ENCODE measurements around the gene RBMS1. TPM values are rescaled to one million over a fixed set of nuclear protein-coding genes. Genes with fewer than 3 reads are reported as not detected.
A peak's percentile ranks its signal among the peaks of the same experiment; 100 is the strongest.

The RBMS1 gene
- total and polyA plus RNA-seq, 2 donors (not counting 1 experiment from before 2014, with no cell fraction given) = 18.0 to 36.7 TPM

DNA sequence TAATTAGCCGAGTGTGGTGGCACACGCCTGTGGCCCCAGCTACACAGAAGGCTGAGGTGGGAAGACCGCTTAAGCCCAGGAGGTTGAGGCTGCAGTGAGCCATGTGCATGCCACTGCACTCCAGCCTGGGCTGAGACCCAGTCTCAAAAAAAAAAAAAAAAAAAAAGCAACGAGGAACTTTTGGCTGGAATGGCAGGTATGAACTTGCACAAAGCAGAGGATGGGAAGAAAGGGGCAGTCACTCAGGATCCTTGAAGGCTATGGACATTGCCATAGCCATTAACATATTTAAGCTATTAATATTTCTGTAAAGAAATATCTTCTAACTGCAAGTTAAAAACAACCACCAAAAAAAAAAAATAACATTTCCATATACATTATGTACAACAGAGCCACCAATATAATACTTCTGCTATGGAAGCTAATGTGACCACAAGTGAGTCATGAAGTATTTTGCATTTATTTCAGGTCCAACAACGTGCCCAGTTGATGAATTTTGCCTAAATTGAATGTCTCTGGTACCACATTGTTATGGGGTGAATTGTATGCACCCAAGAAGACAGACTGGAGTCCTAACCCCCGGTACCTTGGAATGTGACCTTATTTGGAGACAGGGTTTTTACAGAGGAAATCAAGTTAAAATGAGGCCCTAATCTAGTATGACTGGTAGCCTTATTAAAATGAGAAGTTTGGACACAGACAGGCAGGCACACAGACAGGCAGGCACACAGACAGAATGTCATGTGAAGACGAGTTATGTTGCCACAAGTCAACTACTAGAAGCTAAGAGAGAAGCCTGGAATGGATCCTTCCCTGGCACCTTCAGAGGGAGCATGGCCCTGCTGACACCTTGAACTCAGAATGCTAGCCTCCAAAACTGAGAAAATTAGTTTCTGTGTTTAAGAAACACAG, 102.8 kb downstream of the RBMS1 start:
- ATAC-seq (ENCODE audit: low read depth) (no peak), DNase-seq (no peak)
- H3K79me2 ChIP-seq (ENCODE audit: control insufficient read depth, insufficient read depth, low read length) = peaks cover 98% of the 10 kb centered on the region
- H2AFZ ChIP-seq (ENCODE audit: insufficient read depth, low read depth, low read length, poor library complexity, severe bottlenecking) = no peak overlapping the region
- peaks cover 33% of the 10 kb centered on the region for H4K20me1 ChIP-seq (ENCODE audit: control insufficient read depth, insufficient read depth, low read length, poor library complexity, severe bottlenecking)
- TF ChIP-seq, protein P1, sequence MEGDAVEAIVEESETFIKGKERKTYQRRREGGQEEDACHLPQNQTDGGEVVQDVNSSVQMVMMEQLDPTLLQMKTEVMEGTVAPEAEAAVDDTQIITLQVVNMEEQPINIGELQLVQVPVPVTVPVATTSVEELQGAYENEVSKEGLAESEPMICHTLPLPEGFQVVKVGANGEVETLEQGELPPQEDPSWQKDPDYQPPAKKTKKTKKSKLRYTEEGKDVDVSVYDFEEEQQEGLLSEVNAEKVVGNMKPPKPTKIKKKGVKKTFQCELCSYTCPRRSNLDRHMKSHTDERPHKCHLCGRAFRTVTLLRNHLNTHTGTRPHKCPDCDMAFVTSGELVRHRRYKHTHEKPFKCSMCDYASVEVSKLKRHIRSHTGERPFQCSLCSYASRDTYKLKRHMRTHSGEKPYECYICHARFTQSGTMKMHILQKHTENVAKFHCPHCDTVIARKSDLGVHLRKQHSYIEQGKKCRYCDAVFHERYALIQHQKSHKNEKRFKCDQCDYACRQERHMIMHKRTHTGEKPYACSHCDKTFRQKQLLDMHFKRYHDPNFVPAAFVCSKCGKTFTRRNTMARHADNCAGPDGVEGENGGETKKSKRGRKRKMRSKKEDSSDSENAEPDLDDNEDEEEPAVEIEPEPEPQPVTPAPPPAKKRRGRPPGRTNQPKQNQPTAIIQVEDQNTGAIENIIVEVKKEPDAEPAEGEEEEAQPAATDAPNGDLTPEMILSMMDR (IDR thresholded peaks at IDR 0.05) = no peak
- no peak for TF ChIP-seq EZH2 (IDR thresholded peaks at IDR 0.05; ENCODE audit: borderline replicate concordance, insufficient read depth, low read depth, low read length, poor library complexity, severe bottlenecking)
- H3K4me3 ChIP-seq (ENCODE audit: control extremely low read depth in 1 of 5, extremely low read depth in 1 of 5, insufficient read depth in 1 of 5, low read depth in 2 of 5, low read length in 4 of 5) = no peak overlapping the region
- peaks cover 63 to 65% of the 10 kb centered on the region in 2 donors for H3K4me1 ChIP-seq (ENCODE audit: control insufficient read depth in 2 of 2, insufficient read depth in 2 of 2, low read length in 2 of 2)
- H3K4me3 Mint-ChIP-seq = no peak overlapping the region
- no peak overlapping the region for H3K9ac ChIP-seq (ENCODE audit: low read length)
- no peaks in the 10 kb centered on the region for H3K9me3 ChIP-seq (ENCODE audit: control extremely low read depth in 1 of 3, control insufficient read depth in 2 of 3, insufficient read depth in 1 of 3, low read length in 2 of 3)
- peaks cover 77% of the 10 kb centered on the region for H3K4me1 Mint-ChIP-seq
- ChIA-PET CTCF (interaction anchor here (0.5 to 1.2 kb wide), 2 partner anchors 38 to 67 kb away, joined by 4 read pairs; no protein-coding TSS in a partner anchor), POLR2A (interaction anchor here (1.6 kb wide), 1 partner anchor 13 kb away, joined by 4 read pairs; no protein-coding TSS in a partner anchor)
- H3K36me3 ChIP-seq (replicated peaks in 1 of 2; ENCODE audit: control extremely low read depth in 1 of 2, control insufficient read depth in 1 of 2, extremely low read depth in 1 of 2, insufficient read depth in 2 of 2, low read length in 1 of 2) = no peaks in the 10 kb centered on the region
- no peak overlapping the region for H3K4me2 ChIP-seq (replicated peaks; ENCODE audit: low read depth, low read length, poor library complexity, severe bottlenecking)
- H3K9me3 Mint-ChIP-seq (ENCODE audit: insufficient read depth) = no peaks in the 10 kb centered on the region
- 83% methylated on average over 6 of the region's 7 CpGs for WGBS (ENCODE audit: insufficient coverage)
- H3K27me3 Mint-ChIP-seq = no peaks in the 10 kb centered on the region
- H3K27ac Mint-ChIP-seq = peak overlapping the region; percentile 20
- no peak overlapping the region for H3K27ac ChIP-seq (ENCODE audit: low read length in 2 of 2)
- H3K27me3 ChIP-seq (replicated peaks in 1 of 4; ENCODE audit: control extremely low read depth in 1 of 4, control insufficient read depth in 3 of 4, insufficient read depth in 4 of 4, low read length in 3 of 4) = no peaks in the 10 kb centered on the region
- intact Hi-C loops (cut with micrococcal nuclease) = loop anchor here (5.0 kb wide), 1 partner anchor 37 kb away; no protein-coding TSS in a partner anchor

DNA sequence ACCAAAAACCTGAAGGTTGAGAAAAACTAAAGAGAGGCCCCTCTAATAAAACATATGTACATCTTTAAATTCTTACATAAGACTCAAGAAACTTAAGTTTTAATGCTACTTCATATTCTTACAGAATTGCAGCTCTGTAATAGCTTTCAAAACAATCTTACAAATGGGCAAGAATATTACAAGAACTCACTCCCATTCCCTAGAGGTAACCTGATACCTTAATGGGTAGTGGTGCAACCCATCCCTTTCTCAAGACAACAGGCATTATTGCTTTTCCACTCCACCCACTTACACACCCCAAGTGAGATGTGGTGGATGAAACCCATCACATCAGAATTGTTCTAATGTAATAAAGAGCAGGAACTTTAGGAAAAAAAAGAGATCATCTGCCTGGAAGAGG, 103.7 kb downstream of the RBMS1 start:
- Mint-ChIP-seq H3K4me3 (no peak overlapping the region), H3K9me3 (ENCODE audit: insufficient read depth) (no peaks in the 10 kb centered on the region), H3K27me3 (no peaks in the 10 kb centered on the region), H3K27ac (no peak overlapping the region), H3K4me1 (peaks cover 73% of the 10 kb centered on the region)
- H3K4me3 ChIP-seq (ENCODE audit: control extremely low read depth in 1 of 5, extremely low read depth in 1 of 5, insufficient read depth in 1 of 5, low read depth in 2 of 5, low read length in 4 of 5) = no peak overlapping the region
- CTCF ChIA-PET = interaction anchor here (1.2 kb wide), 1 partner anchor 39 kb away, joined by 4 read pairs; no protein-coding TSS in a partner anchor
- POLR2A ChIA-PET = no interaction called here
- no peak overlapping the region for H2AFZ ChIP-seq (ENCODE audit: insufficient read depth, low read depth, low read length, poor library complexity, severe bottlenecking)
- ATAC-seq (ENCODE audit: low read depth) (no peak), DNase-seq (no peak)
- H3K9me3 ChIP-seq (ENCODE audit: control extremely low read depth in 1 of 3, control insufficient read depth in 2 of 3, insufficient read depth in 1 of 3, low read length in 2 of 3) = no peaks in the 10 kb centered on the region
- intact Hi-C loops (cut with micrococcal nuclease) = loop anchor here (5.0 kb wide), 1 partner anchor 37 kb away; no protein-coding TSS in a partner anchor
- H3K27ac ChIP-seq (ENCODE audit: low read length in 2 of 2) = no peak overlapping the region
- H3K36me3 ChIP-seq (replicated peaks in 1 of 2; ENCODE audit: control extremely low read depth in 1 of 2, control insufficient read depth in 1 of 2, extremely low read depth in 1 of 2, insufficient read depth in 2 of 2, low read length in 1 of 2) = no peaks in the 10 kb centered on the region
- peaks cover 34% of the 10 kb centered on the region for H4K20me1 ChIP-seq (ENCODE audit: control insufficient read depth, insufficient read depth, low read length, poor library complexity, severe bottlenecking)
- H3K79me2 ChIP-seq (ENCODE audit: control insufficient read depth, insufficient read depth, low read length) = peaks cover 98% of the 10 kb centered on the region
- TF ChIP-seq, protein P1 (IDR thresholded peaks at IDR 0.05) = no peak
- no peak for TF ChIP-seq EZH2 (IDR thresholded peaks at IDR 0.05; ENCODE audit: borderline replicate concordance, insufficient read depth, low read depth, low read length, poor library complexity, severe bottlenecking)
- H3K27me3 ChIP-seq (replicated peaks in 1 of 4; ENCODE audit: control extremely low read depth in 1 of 4, control insufficient read depth in 3 of 4, insufficient read depth in 4 of 4, low read length in 3 of 4) = no peaks in the 10 kb centered on the region
- H3K9ac ChIP-seq (ENCODE audit: low read length) = no peak overlapping the region
- no peak overlapping the region for H3K4me2 ChIP-seq (replicated peaks; ENCODE audit: low read depth, low read length, poor library complexity, severe bottlenecking)
- H3K4me1 ChIP-seq (ENCODE audit: control insufficient read depth in 2 of 2, insufficient read depth in 2 of 2, low read length in 2 of 2) = peaks cover 59% of the 10 kb centered on the region in 2 donors
